ENCODE measurements around the gene SLC10A7.

DNA sequence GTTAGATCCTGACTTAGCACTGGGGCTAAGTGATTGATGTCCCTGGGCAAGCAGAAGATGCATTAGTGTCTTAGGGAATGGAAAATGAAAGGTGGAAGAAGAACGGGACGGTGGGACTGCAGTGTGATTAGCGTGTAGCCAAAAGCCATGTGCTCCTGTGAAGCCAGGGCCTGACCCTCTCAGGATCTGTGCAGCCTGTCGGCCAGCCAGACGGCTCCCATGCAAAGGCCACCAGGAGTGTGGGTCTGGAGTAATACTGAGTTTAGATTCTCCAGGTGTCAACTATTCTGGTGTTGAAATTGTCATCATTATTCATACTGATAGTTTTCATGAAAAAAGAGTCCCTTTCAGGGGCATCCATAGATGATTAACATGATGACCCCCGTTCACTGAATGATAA lies 275.4 kb downstream of the SLC10A7 start:
- TF ChIP-seq POLR2A (IDR thresholded peaks at IDR 0.05; ENCODE audit: low read depth, low read length) (no peak), MAZ (IDR thresholded peaks at IDR 0.05; ENCODE audit: borderline replicate concordance, low read depth, low read length) (no peak), BHLHE40 (IDR thresholded peaks at IDR 0.05; ENCODE audit: low read depth, low read length) (no peak), CHD1 (IDR thresholded peaks at IDR 0.05; ENCODE audit: low read depth, low read length) (no peak), RAD21 (IDR thresholded peaks at IDR 0.05; ENCODE audit: low read length) (no peak)
- TF ChIP-seq, protein P1, sequence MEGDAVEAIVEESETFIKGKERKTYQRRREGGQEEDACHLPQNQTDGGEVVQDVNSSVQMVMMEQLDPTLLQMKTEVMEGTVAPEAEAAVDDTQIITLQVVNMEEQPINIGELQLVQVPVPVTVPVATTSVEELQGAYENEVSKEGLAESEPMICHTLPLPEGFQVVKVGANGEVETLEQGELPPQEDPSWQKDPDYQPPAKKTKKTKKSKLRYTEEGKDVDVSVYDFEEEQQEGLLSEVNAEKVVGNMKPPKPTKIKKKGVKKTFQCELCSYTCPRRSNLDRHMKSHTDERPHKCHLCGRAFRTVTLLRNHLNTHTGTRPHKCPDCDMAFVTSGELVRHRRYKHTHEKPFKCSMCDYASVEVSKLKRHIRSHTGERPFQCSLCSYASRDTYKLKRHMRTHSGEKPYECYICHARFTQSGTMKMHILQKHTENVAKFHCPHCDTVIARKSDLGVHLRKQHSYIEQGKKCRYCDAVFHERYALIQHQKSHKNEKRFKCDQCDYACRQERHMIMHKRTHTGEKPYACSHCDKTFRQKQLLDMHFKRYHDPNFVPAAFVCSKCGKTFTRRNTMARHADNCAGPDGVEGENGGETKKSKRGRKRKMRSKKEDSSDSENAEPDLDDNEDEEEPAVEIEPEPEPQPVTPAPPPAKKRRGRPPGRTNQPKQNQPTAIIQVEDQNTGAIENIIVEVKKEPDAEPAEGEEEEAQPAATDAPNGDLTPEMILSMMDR (conservative IDR thresholded peaks at IDR 0.05; ENCODE audit: low read depth, low read length): no peak
